HL-60 (cell line): ENCODE results near the gene ERC2.

Source experiments
- DNase-seq, 2 experiments: peaks; one replicate each; pipeline ENCODE4 v3.0.0-alpha.2; 2010 to 2020; ENCODE audit warnings: low read depth in 1 of 2, low spot score in 1 of 2
- H3K27ac ChIP-seq: fragments of 250-450 bp; sonication (Bioruptor Pico); replicated peaks from 2 replicates; pipeline ENCODE4 v1.5.1; 2020; ENCODE audit warnings: mild to moderate bottlenecking, moderate library complexity
- H3K27me3 ChIP-seq: fragments of 250-450 bp; sonication (Bioruptor Pico); 2 replicates; pipeline ENCODE4 v1.5.1; 2021; ENCODE audit warnings: mild to moderate bottlenecking, moderate library complexity; ENCODE audit not compliant: insufficient read depth, poor library complexity, severe bottlenecking
- H3K4me3 ChIP-seq: replicated peaks from 2 replicates; pipeline ENCODE4 v1.5.1; 2011; ENCODE audit warnings: mild to moderate bottlenecking, control low read depth, low read length; ENCODE audit not compliant: insufficient read depth
- CTCF ChIP-seq: IDR thresholded peaks from one replicate; pipeline ENCODE4 v1.5.1; 2011; ENCODE audit warnings: low read length, control low read depth, inconsistent platforms; ENCODE audit not compliant: insufficient read depth
- GABPA ChIP-seq: IDR thresholded peaks from 2 replicates; pipeline ENCODE4 v1.6.1; 2012; ENCODE audit warnings: low read depth
- POLR2AphosphoS5 ChIP-seq: IDR thresholded peaks from 2 replicates; pipeline ENCODE4 v1.6.1; 2012; ENCODE audit warnings: low read depth
- REST ChIP-seq: IDR thresholded peaks from 2 replicates; pipeline ENCODE4 v1.6.1; 2012; ENCODE audit warnings: low read depth; ENCODE audit not compliant: insufficient replicate concordance
- SPI1 ChIP-seq: IDR thresholded peaks from 2 replicates; pipeline ENCODE4 v1.6.1; 2012; ENCODE audit warnings: low read depth, mild to moderate bottlenecking, borderline replicate concordance

The ERC2 gene

GRCh38 chr3:55692957-55693558, 775.2 kb downstream of the ERC2 start:
- H3K27ac ChIP-seq, result no peak overlapping the region
- H3K4me3 ChIP-seq, result no peak overlapping the region
- H3K27me3 ChIP-seq, result no peaks in the 10 kb centered on the region
- no peak for DNase-seq
- TF ChIP-seq REST, result no peak
- TF ChIP-seq GABPA, result no peak
- no peak for TF ChIP-seq POLR2AphosphoS5
- TF ChIP-seq CTCF, result no peak

- Histone ChIP-seq H3K27me3 (no peaks in the 10 kb centered on the region), H3K27ac (no peak overlapping the region), H3K4me3 (no peak overlapping the region)
- no peak for TF ChIP-seq SPI1
- no peak for TF ChIP-seq POLR2AphosphoS5
- TF ChIP-seq GABPA, result no peak
- TF ChIP-seq REST, result no peak
- no peak for TF ChIP-seq CTCF
- DNase-seq, result no peak
These were observed 775.8 kb downstream of the ERC2 start for GRCh38 chr3:55692295-55692956.

- no peak overlapping the region for H3K4me3 ChIP-seq
- TF ChIP-seq POLR2AphosphoS5, result no peak
- TF ChIP-seq REST, result no peak
- TF ChIP-seq CTCF, result no peak
- TF ChIP-seq SPI1, result no peak
- TF ChIP-seq GABPA, result no peak
These were observed 777.1 kb downstream of the ERC2 start for GRCh38 chr3:55691141-55691540.

More at GRCh38 chr3:55691141-55691540, 777.1 kb downstream of the ERC2 start:
- H3K27ac ChIP-seq, result no peak overlapping the region
- H3K27me3 ChIP-seq, result no peaks in the 10 kb centered on the region
- no peak for DNase-seq
